A549 (cell line): ENCODE results near the gene CTBP2. TPM values are rescaled to one million over a fixed set of nuclear protein-coding genes. Genes with fewer than 3 reads are reported as not detected.
A peak's percentile ranks its signal among the peaks of the same experiment; 100 is the strongest.
"Not testable (repeated sequence)": the region's sequence is repeated elsewhere in the genome, so short reads cannot be mapped to it uniquely, and the experiment has no call there.

Source experiments
- ATAC-seq, 2 experiments: fragments of 200-7000 bp in 1 of 2; fragments of >200 bp in 1 of 2; cut with Nextera tagmentation in 1 of 2; cut with Tn5 transposase in 1 of 2; 3 replicates each; pipeline versions ENCODE4 v1.8.0 to v1.9.1; 2018 to 2020; ENCODE audit warnings: mild to moderate bottlenecking in 1 of 2, moderate library complexity in 1 of 2
- CTCF ChIA-PET: fragments of 300-600 bp; sonication (Branson Sonifier 250); formaldehyde crosslinking; extraction: SDS; loops from one replicate; lab custom pipeline; 2021; ENCODE audit warnings: antibody characterized with exemption, inconsistent platforms; lab: Yijun Ruan, JAX
- POLR2A ChIA-PET: fragments of 350-600 bp; formaldehyde crosslinking; extraction: SDS; loops from one replicate; lab custom pipeline; 2021; ENCODE audit warnings: antibody characterized with exemption, inconsistent platforms; lab: Yijun Ruan, JAX
- DNase-seq, 2 experiments: peaks; one replicate each; pipeline versions ENCODE4 v3.0.0 to v3.0.0-alpha.2; 2011 to 2016; ENCODE audit warnings: low read depth in 1 of 2, low spot score in 1 of 2
- FAIRE-seq: peaks from 2 replicates; lab custom pipeline; 2011; peaks lifted over from hg19 to GRCh38; lab: Jason Lieb, UNC
- H3K27ac ChIP-seq, 2 experiments: fragments of >200 bp; sonication (Bioruptor Twin); formaldehyde crosslinking; 3 replicates each; pipeline ENCODE4 v1.5.1; 2016 to 2017
- H3K4me1 ChIP-seq: fragments of >200 bp; sonication (Bioruptor Twin); formaldehyde crosslinking; 3 replicates; pipeline ENCODE4 v1.6.1; 2016
- H3K4me2 ChIP-seq: fragments of >200 bp; sonication (Bioruptor Twin); formaldehyde crosslinking; 3 replicates; pipeline ENCODE4 v1.6.1; 2016
- H3K4me3 ChIP-seq: fragments of >200 bp; sonication (Bioruptor Twin); formaldehyde crosslinking; 3 replicates; pipeline ENCODE4 v1.5.1; 2016
- H3K9me3 ChIP-seq: fragments of >200 bp; sonication (Bioruptor Twin); formaldehyde crosslinking; 3 replicates; pipeline ENCODE4 v1.6.1; 2016
- CBX8 ChIP-seq: fragments of 200-600 bp; sonication (generic); IDR thresholded peaks from 2 replicates; pipeline ENCODE4 v1.6.1; 2016
- CEBPB ChIP-seq, 2 experiments: fragments of >200 bp in 1 of 2; sonication (Bioruptor Twin) in 1 of 2; formaldehyde crosslinking in 1 of 2; IDR thresholded peaks; 2 replicates each; pipeline ENCODE4 v1.6.1; 2012 to 2016
- ELK1 ChIP-seq: fragments of 150-350 bp; IDR thresholded peaks from 2 replicates; pipeline ENCODE4 v1.6.1; 2014; ENCODE audit warnings: low read depth, mild to moderate bottlenecking, low read length
- ESRRA ChIP-seq: fragments of 150-350 bp; IDR thresholded peaks from 2 replicates; pipeline ENCODE4 v1.6.1; 2014; ENCODE audit warnings: mild to moderate bottlenecking, low read length, borderline replicate concordance
- HDAC2 ChIP-seq: fragments of 200-600 bp; sonication (generic); IDR thresholded peaks from 2 replicates; pipeline ENCODE4 v1.6.1; 2016
- HEYL ChIP-seq: fragments of 250-450 bp; sonication (Bioruptor Pico); IDR thresholded peaks from 2 replicates; pipeline ENCODE4 v1.8.0; 2021; ENCODE audit warnings: mild to moderate bottlenecking, moderate library complexity
- MAFK ChIP-seq: fragments of 450-650 bp; IDR thresholded peaks from 2 replicates; pipeline ENCODE4 v1.6.1; 2014; ENCODE audit not compliant: partially characterized antibody
- MAZ ChIP-seq: fragments of 150-350 bp; IDR thresholded peaks from 2 replicates; pipeline ENCODE4 v1.6.1; 2014; ENCODE audit warnings: antibody characterized with exemption, low read depth, low read length, borderline replicate concordance
- MYC ChIP-seq: IDR thresholded peaks from 2 replicates; pipeline ENCODE4 v1.6.1; 2012; ENCODE audit warnings: mild to moderate bottlenecking, inconsistent platforms, low read length, improper control_type of control experiment, borderline replicate concordance
- POLR2AphosphoS2 ChIP-seq: conservative IDR thresholded peaks from 2 replicates; pipeline ENCODE4 v1.6.1; 2012; ENCODE audit warnings: low read length, improper control_type of control experiment, inconsistent platforms
- RAD21 ChIP-seq, 2 experiments: fragments of >200 bp in 1 of 2; sonication (Bioruptor Twin) in 1 of 2; formaldehyde crosslinking in 1 of 2; IDR thresholded peaks in 1 of 2; conservative IDR thresholded peaks in 1 of 2; 2 replicates in 1 of 2; 3 replicates in 1 of 2; pipeline ENCODE4 v1.6.1; 2012 to 2018; ENCODE audit warnings: inconsistent platforms in 1 of 2
- REST ChIP-seq: fragments of 200-600 bp; sonication (generic); IDR thresholded peaks from 2 replicates; pipeline ENCODE4 v1.6.1; 2016; ENCODE audit warnings: antibody characterized with exemption, mild to moderate bottlenecking, moderate library complexity
- TFCP2L1 ChIP-seq: fragments of 250-450 bp; sonication (Bioruptor Pico); IDR thresholded peaks from 2 replicates; pipeline ENCODE4 v1.5.0; 2021; ENCODE audit warnings: mild to moderate bottlenecking
- ZC3H11A ChIP-seq: fragments of 450-650 bp; IDR thresholded peaks from 2 replicates; pipeline ENCODE4 v1.6.1; 2014; ENCODE audit warnings: antibody characterized with exemption, mild to moderate bottlenecking
- ZSCAN20 ChIP-seq: fragments of 250-450 bp; sonication (Bioruptor Pico); IDR thresholded peaks from 2 replicates; pipeline ENCODE4 v1.8.0; 2022; ENCODE audit warnings: mild to moderate bottlenecking, moderate library complexity
- WGBS: methylation state at CpG from one replicate; pipeline ENCODE4 v1.1.6; 2017; ENCODE audit errors: missing lambda C conversion rate; 5-methylcytosine and 5-hydroxymethylcytosine counted together
- polyA plus RNA-seq, 4 experiments: library from polyadenylated mRNA; depleted of rRNA in 3 of 4; stranded (reverse); fragments of >200 nt; fragmentation: RNase III in 1 of 4; extraction: RNeasy Plus Mini Kit Qiagen cat#74134 plus additional on column Dnase treatment in 1 of 4; gene quantifications; 2 replicates in 3 of 4; 3 replicates in 1 of 4; pipeline ENCODE4 v1.2.3, GENCODE V29; 2011 to 2017

CTBP2 gene
- polyA plus RNA-seq, 2 of the 4 experiments (the other 2 are of a cell fraction) = 74.9 to 78.9 TPM

- H3K27ac ChIP-seq = no peak overlapping the region
- WGBS = 96% methylated on average over 10 of the region's 10 CpGs
- no peak overlapping the region for H3K4me2 ChIP-seq
- ChIA-PET CTCF (interaction anchor here (1.1 to 8.3 kb wide), 9 partner anchors 9 to 357 kb away, joined by 3 to 105 read pairs (median 6); no protein-coding TSS in a partner anchor), POLR2A (no interaction called here)
- peaks cover 20% of the 10 kb centered on the region for H3K4me1 ChIP-seq
- no peaks in the 10 kb centered on the region for H3K9me3 ChIP-seq
- no peak for ATAC-seq
- no peak for DNase-seq
- FAIRE-seq = no peak
- TF ChIP-seq POLR2AphosphoS2 (no peak), RAD21 (conservative IDR thresholded peaks at IDR 0.05 in 1 of 2, IDR thresholded peaks at IDR 0.05 in 1 of 2) (no peak), HEYL (CRISPR knock-in tag) (no peak), MAZ (no peak), ZC3H11A (no peak), REST (no peak), HDAC2 (no peak), ELK1 (no peak), ESRRA (no peak), ZSCAN20 (CRISPR knock-in tag) (no peak), CBX8 (no peak), MYC (no peak)
- H3K4me3 ChIP-seq = no peak overlapping the region
These were observed 100.3 kb downstream of the CTBP2 start for GRCh38 chr10:125060026-125060425.

- DNase-seq, POLR2A ChIA-PET, H3K4me3 ChIP-seq, FAIRE-seq, ATAC-seq, H3K27ac ChIP-seq, H3K4me2 ChIP-seq, H3K9me3 ChIP-seq: not testable (repeated sequence)
- peaks cover 20% of the 10 kb centered on the region for H3K4me1 ChIP-seq
- CTCF ChIA-PET = interaction anchor here (1.1 to 8.3 kb wide), 2 partner anchors 10 to 11 kb away, joined by 4 to 105 read pairs; no protein-coding TSS in a partner anchor
- 94% methylated on average over 8 of the region's 8 CpGs for WGBS
These were observed 101.0 kb downstream of the CTBP2 start for GRCh38 chr10:125059348-125059747.

GRCh38 chr10:125057158-125058001 lies 103.0 kb downstream of the CTBP2 start:
- Histone ChIP-seq H3K4me2 (no peak overlapping the region), H3K27ac (no peak overlapping the region; a peak in 1 of 6 replicates), H3K4me1 (peaks cover 20% of the 10 kb centered on the region), H3K9me3 (no peaks in the 10 kb centered on the region), H3K4me3 (no peak overlapping the region)
- FAIRE-seq = no peak
- no peak for TF ChIP-seq TFCP2L1 (CRISPR knock-in tag)
- TF ChIP-seq CEBPB (IDR thresholded peaks at IDR 0.05) = no peak
- peak; percentile 57 for TF ChIP-seq MAFK
- no peak for TF ChIP-seq ZC3H11A
- DNase-seq = no peak
- no peak for ATAC-seq
- WGBS = 81% methylated on average over 20 of the region's 20 CpGs
- POLR2A ChIA-PET = no interaction called here
- CTCF ChIA-PET = interaction anchor here (0.6 to 3.2 kb wide), 3 partner anchors 9 to 1619 kb away, joined by 3 to 26 read pairs (median 3); no protein-coding TSS in a partner anchor
